Peyer's patch (tissue), 4 donors: ENCODE results near the gene NBPF20.
"Not testable (repeated sequence)": the region's sequence is repeated elsewhere in the genome, so short reads cannot be mapped to it uniquely, and the experiment has no call there.

Source experiments
- CTCF ChIP-seq, 6 experiments: fragments of 450-650 bp in 4 of 6; fragments of 200-600 bp in 2 of 6; sonication (generic) in 1 of 6; IDR thresholded peaks; one replicate each; pipeline ENCODE4 v1.5.1; 2017 to 2019; ENCODE audit warnings: antibody characterized with exemption in 6 of 6, mild to moderate bottlenecking in 3 of 6, moderate library complexity in 1 of 6
- POLR2A ChIP-seq, 2 donors: fragments of 450-650 bp; IDR thresholded peaks; one replicate each; pipeline ENCODE4 v1.5.1; 2017; ENCODE audit warnings: antibody characterized with exemption in 2 of 2, mild to moderate bottlenecking in 2 of 2, moderate library complexity in 2 of 2

- TF ChIP-seq CTCF, POLR2A (IDR thresholded peaks at IDR 0.05): not testable (repeated sequence)
These were observed 10.3 kb downstream of the NBPF20 start for GRCh38 chr1:145415149-145415548.
